H1 (cell line): Measurements from ENCODE around the gene APOA4. TPM values are rescaled to one million over a fixed set of nuclear protein-coding genes. Genes with fewer than 3 reads are reported as not detected.

ENCODE experiments used
- CTCF ChIA-PET: fragments of 300-600 bp; sonication (Branson Sonifier 250); formaldehyde crosslinking; loops from one replicate; lab custom pipeline; 2021; ENCODE audit not compliant: partially characterized antibody; lab: Charles Lee
- POLR2A ChIA-PET: fragments of 300-600 bp; sonication (Branson Sonifier 250); formaldehyde crosslinking; loops from one replicate; lab custom pipeline; 2021; ENCODE audit warnings: inconsistent platforms; ENCODE audit not compliant: partially characterized antibody; lab: Charles Lee
- DNase-seq, 2 experiments: peaks; one replicate each; pipeline versions ENCODE4 v3.0.0 to v3.0.0-alpha.2; 2010 to 2022; ENCODE audit warnings: low spot score in 2 of 2, low read depth in 1 of 2, mixed read lengths in 1 of 2
- FAIRE-seq: peaks from 2 replicates; lab custom pipeline; 2011; peaks lifted over from hg19 to GRCh38; lab: Jason Lieb, UNC
- H2AFZ ChIP-seq: 2 replicates; pipeline ENCODE4 v1.8.1; 2012; ENCODE audit warnings: low read length, inconsistent platforms
- H2AK5ac ChIP-seq: 2 replicates; pipeline ENCODE4 v1.6.1; 2013; ENCODE audit warnings: low read depth, low read length
- H2BK120ac ChIP-seq: replicated peaks from 2 replicates; pipeline ENCODE3; 2013; ENCODE audit warnings: low read depth, low read length, inconsistent platforms
- H2BK12ac ChIP-seq: 2 replicates; pipeline ENCODE4 v1.6.1; 2013; ENCODE audit warnings: low read depth, low read length
- H2BK15ac ChIP-seq: 2 replicates; pipeline ENCODE4 v1.6.1; 2013; ENCODE audit warnings: low read length
- H2BK20ac ChIP-seq: 2 replicates; pipeline ENCODE4 v1.6.1; 2013; ENCODE audit warnings: low read length
- H2BK5ac ChIP-seq: 2 replicates; pipeline ENCODE4 v1.6.1; 2013; ENCODE audit warnings: low read depth, low read length
- H3K14ac ChIP-seq: 2 replicates; pipeline ENCODE4 v1.6.1; 2013; ENCODE audit warnings: inconsistent platforms; ENCODE audit not compliant: insufficient read length
- H3K18ac ChIP-seq: 2 replicates; pipeline ENCODE4 v1.6.1; 2013; ENCODE audit warnings: low read length; ENCODE audit errors: extremely low read depth
- H3K23ac ChIP-seq: 2 replicates; pipeline ENCODE4 v1.6.1; 2013; ENCODE audit warnings: inconsistent platforms; ENCODE audit not compliant: insufficient read length
- H3K23me2 ChIP-seq: 2 replicates; pipeline ENCODE4 v1.6.1; 2013; ENCODE audit warnings: low read depth, low read length
- H3K27ac ChIP-seq: 2 replicates; pipeline ENCODE4 v1.6.1; 2011; ENCODE audit warnings: low read depth, low read length, inconsistent platforms
- H3K27me3 ChIP-seq, 4 experiments: replicated peaks in 1 of 4; 1 replicate in 1 of 4; 2 replicates in 3 of 4; pipeline versions ENCODE4 v1.6.1 to v1.8.1; 2011 to 2013; ENCODE audit warnings: low read length in 3 of 4, mild to moderate bottlenecking in 3 of 4, inconsistent platforms in 2 of 4, mixed read lengths in 2 of 4, moderate library complexity in 1 of 4; ENCODE audit not compliant: control insufficient read depth in 3 of 4, insufficient read depth in 3 of 4; ENCODE audit errors: extremely low read depth in 1 of 4
- H3K36me3 ChIP-seq, 4 experiments: 2 replicates each; pipeline versions ENCODE4 v1.6.1 to v1.8.1; 2011 to 2013; ENCODE audit warnings: mild to moderate bottlenecking in 4 of 4, low read length in 3 of 4, moderate library complexity in 2 of 4, control low read depth in 1 of 4, inconsistent platforms in 1 of 4; ENCODE audit not compliant: insufficient read depth in 4 of 4, control insufficient read depth in 2 of 4
- H3K4ac ChIP-seq: replicated peaks from 2 replicates; pipeline ENCODE3; 2013; ENCODE audit warnings: low read length, low read depth, mixed read lengths, inconsistent platforms; ENCODE audit not compliant: insufficient read length
- H3K4me1 ChIP-seq, 4 experiments: replicated peaks in 1 of 4; 1 replicate in 1 of 4; 2 replicates in 3 of 4; pipeline versions ENCODE4 v1.6.1 to v1.8.1; 2011 to 2013; ENCODE audit warnings: low read length in 3 of 4, inconsistent platforms in 2 of 4, mixed read lengths in 1 of 4; ENCODE audit not compliant: insufficient read depth in 4 of 4, control insufficient read depth in 3 of 4
- H3K4me2 ChIP-seq, 2 experiments: 2 replicates each; pipeline versions ENCODE4 v1.6.1 to v1.8.1; 2011 to 2013; ENCODE audit warnings: low read depth in 2 of 2, low read length in 2 of 2, control low read depth in 1 of 2, inconsistent platforms in 1 of 2, mild to moderate bottlenecking in 1 of 2; ENCODE audit not compliant: insufficient read depth in 1 of 2
- H3K4me3 ChIP-seq, 4 experiments: fragments of 200-600, 300-600 bp in 1 of 4; sonication (generic), shearing (Covaris generic), sonication (Bioruptor Twin) in 1 of 4; 2 replicates each; pipeline versions ENCODE4 v1.5.1 to v1.8.1; 2011 to 2016; ENCODE audit warnings: low read length in 4 of 4, low read depth in 3 of 4, control low read depth in 2 of 4, inconsistent platforms in 2 of 4, mild to moderate bottlenecking in 2 of 4, mixed read lengths in 1 of 4, moderate library complexity in 1 of 4; ENCODE audit not compliant: insufficient read depth in 2 of 4; ENCODE audit errors: extremely low read depth in 1 of 4
- H3K56ac ChIP-seq: replicated peaks from 2 replicates; pipeline ENCODE3; 2013; ENCODE audit warnings: low read depth, mild to moderate bottlenecking, mixed read lengths, low read length, inconsistent platforms; ENCODE audit not compliant: insufficient read length
- H3K79me1 ChIP-seq: 2 replicates; pipeline ENCODE4 v1.6.1; 2013; ENCODE audit warnings: low read depth, low read length, control low read depth
- H3K79me2 ChIP-seq, 2 experiments: 2 replicates each; pipeline versions ENCODE4 v1.6.1 to v1.8.1; 2012 to 2013; ENCODE audit warnings: low read length in 2 of 2, mild to moderate bottlenecking in 2 of 2, inconsistent platforms in 1 of 2; ENCODE audit not compliant: insufficient read depth in 2 of 2, control insufficient read depth in 1 of 2
- H3K9ac ChIP-seq, 4 experiments: replicated peaks in 1 of 4; 1 replicate in 1 of 4; 2 replicates in 3 of 4; pipeline versions ENCODE4 v1.6.1 to v1.8.1; 2011 to 2013; ENCODE audit warnings: low read depth in 3 of 4, low read length in 3 of 4, control low read depth in 2 of 4, mild to moderate bottlenecking in 2 of 4, moderate library complexity in 2 of 4, inconsistent platforms in 1 of 4; ENCODE audit errors: extremely low read depth in 1 of 4
- H3K9me3 ChIP-seq, 2 experiments: 2 replicates each; pipeline versions ENCODE4 v1.6.1 to v1.8.1; 2012 to 2013; ENCODE audit warnings: mild to moderate bottlenecking in 2 of 2, moderate library complexity in 2 of 2, control low read depth in 1 of 2, inconsistent platforms in 1 of 2, low read depth in 1 of 2, low read length in 1 of 2, mixed read lengths in 1 of 2; ENCODE audit not compliant: insufficient read depth in 2 of 2
- H4K20me1 ChIP-seq, 2 experiments: replicated peaks in 1 of 2; 2 replicates each; pipeline versions ENCODE3 to v1.8.1; 2011 to 2013; ENCODE audit warnings: inconsistent platforms in 2 of 2, low read length in 2 of 2, mild to moderate bottlenecking in 1 of 2; ENCODE audit not compliant: insufficient read depth in 2 of 2, control insufficient read depth in 1 of 2
- H4K5ac ChIP-seq: 2 replicates; pipeline ENCODE4 v1.6.1; 2013; ENCODE audit warnings: low read length, low read depth, mixed read lengths, inconsistent platforms; ENCODE audit not compliant: insufficient read length
- H4K8ac ChIP-seq: 2 replicates; pipeline ENCODE4 v1.8.0; 2013; ENCODE audit warnings: mild to moderate bottlenecking, moderate library complexity, low read length, inconsistent platforms; ENCODE audit not compliant: insufficient read depth; ENCODE audit errors: extremely low read depth
- H4K91ac ChIP-seq: replicated peaks from 2 replicates; pipeline ENCODE3; 2013; ENCODE audit warnings: low read length, mixed read lengths, inconsistent platforms; ENCODE audit not compliant: insufficient read length
- CHD2 ChIP-seq: IDR thresholded peaks from 2 replicates; pipeline ENCODE4 v1.6.1; 2012; ENCODE audit warnings: low read length, improper control_type of control experiment
- CTBP2 ChIP-seq: IDR thresholded peaks from 2 replicates; pipeline ENCODE4 v1.7.0; 2011; ENCODE audit warnings: borderline replicate concordance, mild to moderate bottlenecking, moderate library complexity, mixed read lengths, low read length; ENCODE audit not compliant: insufficient read depth, insufficient read length
- GTF2F1 ChIP-seq: IDR thresholded peaks from 2 replicates; pipeline ENCODE4 v1.6.1; 2012; ENCODE audit warnings: low read depth, low read length, improper control_type of control experiment, borderline replicate concordance
- KDM5A ChIP-seq: fragments of 200-600 bp; IDR thresholded peaks from 2 replicates; pipeline ENCODE4 v1.7.1; 2012; ENCODE audit warnings: mild to moderate bottlenecking, low read length, inconsistent platforms, mixed read lengths
- NRF1 ChIP-seq: IDR thresholded peaks from 2 replicates; pipeline ENCODE4 v1.6.1; 2011; ENCODE audit warnings: mild to moderate bottlenecking, low read depth, low read length, improper control_type of control experiment
- RAD21 ChIP-seq, 2 experiments: IDR thresholded peaks in 1 of 2; conservative IDR thresholded peaks in 1 of 2; 2 replicates each; pipeline ENCODE4 v1.6.1; 2011; ENCODE audit warnings: low read depth in 2 of 2, low read length in 2 of 2, improper control_type of control experiment in 1 of 2, inconsistent platforms in 1 of 2, mild to moderate bottlenecking in 1 of 2, moderate library complexity in 1 of 2
- RNF2 ChIP-seq: fragments of 200-900, 300-1000 bp; sonication (generic); IDR thresholded peaks from 2 replicates; pipeline ENCODE4 v1.7.1; 2016; ENCODE audit warnings: borderline replicate concordance, low read depth, mild to moderate bottlenecking, antibody characterized with exemption, low read length; ENCODE audit not compliant: poor library complexity, severe bottlenecking; ENCODE audit errors: missing control alignments
- SIN3A ChIP-seq, 2 experiments: IDR thresholded peaks in 1 of 2; conservative IDR thresholded peaks in 1 of 2; 2 replicates each; pipeline ENCODE4 v1.6.1; 2011 to 2012; ENCODE audit warnings: low read length in 2 of 2, improper control_type of control experiment in 1 of 2, low read depth in 1 of 2, mild to moderate bottlenecking in 1 of 2
- SP1 ChIP-seq: IDR thresholded peaks from 2 replicates; pipeline ENCODE4 v1.6.1; 2011; ENCODE audit warnings: low read depth, low read length
- SP4 ChIP-seq: IDR thresholded peaks from 2 replicates; pipeline ENCODE4 v1.6.1; 2012; ENCODE audit warnings: low read length, inconsistent platforms
- WGBS, 2 experiments: shearing (Covaris generic) in 1 of 2; methylation state at CpG; one replicate each; pipeline versions ENCODE4 v1.1.6 to v1.1.7; 2013 to 2015; ENCODE audit warnings: low lambda C conversion rate in 2 of 2, mixed read lengths in 2 of 2, inconsistent platforms in 1 of 2, low coverage in 1 of 2, missing lambda C conversion rate in 1 of 2; ENCODE audit not compliant: insufficient replicate concordance in 2 of 2, insufficient coverage in 1 of 2, insufficient read length in 1 of 2; ENCODE audit errors: extremely low coverage in 1 of 2, missing lambda C conversion rate in 1 of 2; 5-methylcytosine and 5-hydroxymethylcytosine counted together
- polyA plus RNA-seq, 7 experiments: library from polyadenylated mRNA; depleted of rRNA in 3 of 7; stranded (reverse) in 5 of 7; unstranded in 2 of 7; fragments of >200 nt in 5 of 7; fragments of 200-250 nt in 2 of 7; gene quantifications; 1 replicate in 5 of 7; 2 replicates in 1 of 7; 4 replicates in 1 of 7; pipeline versions ENCODE4 v1.2.1 to v1.2.3, GENCODE V29; 2011 to 2013; ENCODE audit warnings: missing spikeins in 2 of 7, mixed read lengths in 2 of 7
- total RNA-seq: library from RNA; stranded (reverse); fragmentation: NEBNext Ultra II Directional; extraction: Animal tissue kit (Norgen Biotek cat#: 25700); gene quantifications from 2 replicates; pipeline ENCODE4 v1.2.1, GENCODE V29; 2021

APOA4 gene
- total and polyA plus RNA-seq, 2 of the 8 experiments (the other 6 are each of a cell fraction or from before 2014, with no cell fraction given) = not detected

GRCh38 chr11:116772443-116773202 is 50.5 kb downstream of the APOA4 start, which contains the start of gene BUD13:
Gene BUD13, minus strand, starts transcription at chr11:116772987. Its CDS starts 23 bp downstream, at chr11:116772964.
- Histone ChIP-seq H2BK20ac (0 out of 2 replicates have a peak within 1 kb of the TSS, but pooled peaks have one; percentile 55), H2AFZ (peak within 1 kb of the TSS; percentile 99), H2BK5ac (peak within 1 kb of the TSS; percentile 76; the same call in 1 of the 2 replicates), H4K8ac (peak within 1 kb of the TSS; percentile 94), H2BK15ac (no peak within 1 kb of the TSS), H3K18ac (peak within 1 kb of the TSS; percentile 96), H3K9ac (peak within 1 kb of the TSS; percentile 82 to 94 (median 91)), H4K20me1 (peaks cover 0 to 1% of the 10 kb centered on the region in 2 experiments), H2BK12ac (no peak within 1 kb of the TSS), H3K4me1 (peaks cover 0 to 5% (median 3%) of the 10 kb centered on the region in 4 experiments; a peak in 2 of 7 replicates), H3K23ac (no peak within 1 kb of the TSS), H3K14ac (peak within 1 kb of the TSS; percentile 13), H2BK120ac (peak within 1 kb of the TSS; percentile 59), H3K23me2 (peaks cover 8% of the 10 kb centered on the region), H3K9me3 (no peaks in the 10 kb centered on the region), H3K56ac (peak within 1 kb of the TSS; percentile 94), H3K4ac (peak within 1 kb of the TSS; percentile 6), H3K79me1 (no peaks in the 10 kb centered on the region), H3K4me2 (peak within 1 kb of the TSS; percentile 97 to 99), H3K27me3 (no peaks in the 10 kb centered on the region), H3K36me3 (peaks cover 3 to 33% (median 14%) of the 10 kb centered on the region in 4 experiments; a peak in 6 of 8 replicates), H2AK5ac (0 out of 2 replicates have a peak within 1 kb of the TSS, but pooled peaks have one; percentile 10), H3K27ac (peak within 1 kb of the TSS; percentile 90), H3K79me2 (peaks cover 12 to 22% of the 10 kb centered on the region in 2 experiments), H3K4me3 (peak within 1 kb of the TSS; percentile 76 to 96 (median 84)), H4K5ac (peak within 1 kb of the TSS; percentile 99), H4K91ac (peak within 1 kb of the TSS; percentile 38)
- FAIRE-seq (no peak), DNase-seq (peak; percentile 50 to 96)
- POLR2A ChIA-PET = interaction anchor here (1.1 to 3.6 kb wide), 3 partner anchors 11 to 87 kb away, joined by 4 to 29 read pairs (median 13); partner anchors contain the start of genes APOA5 and ZPR1
- WGBS, 2 experiments = 2% methylated on average over 47 of the region's 73 CpGs; no CpG with 5 or more reads in 1 of the 2 experiments
- CTCF ChIA-PET = interaction anchor here (1.0 to 2.3 kb wide), 2 partner anchors 18 to 29 kb away, joined by 3 to 8 read pairs; no protein-coding TSS in a partner anchor
- 0 out of 2 replicates have a peak, but pooled peaks have one; percentile 61 for TF ChIP-seq KDM5A
- TF ChIP-seq RNF2 = no peak
- peak; percentile 36; the same call in 1 of the 2 replicates for TF ChIP-seq SP4
- no peak for TF ChIP-seq NRF1
- TF ChIP-seq GTF2F1 = no peak
- no peak for TF ChIP-seq CTBP2
- 0 out of 2 replicates have a peak, but pooled peaks have one; percentile 49 for TF ChIP-seq SP1
- TF ChIP-seq CHD2 = no peak; the same call in 1 of the 2 replicates
- peak; percentile 71 to 88; a peak in 2 of 4 replicates for TF ChIP-seq SIN3A (conservative IDR thresholded peaks at IDR 0.05 in 1 of 2, IDR thresholded peaks at IDR 0.05 in 1 of 2; ENCODE audit: low read depth in 1 of 2, low read length in 2 of 2)
- TF ChIP-seq RAD21 (IDR thresholded peaks at IDR 0.05 in 1 of 2, conservative IDR thresholded peaks at IDR 0.05 in 1 of 2; ENCODE audit: low read depth in 2 of 2, low read length in 2 of 2) = no peak
